ENCODE results near the gene DAGLA.

DAGLA gene

DNA sequence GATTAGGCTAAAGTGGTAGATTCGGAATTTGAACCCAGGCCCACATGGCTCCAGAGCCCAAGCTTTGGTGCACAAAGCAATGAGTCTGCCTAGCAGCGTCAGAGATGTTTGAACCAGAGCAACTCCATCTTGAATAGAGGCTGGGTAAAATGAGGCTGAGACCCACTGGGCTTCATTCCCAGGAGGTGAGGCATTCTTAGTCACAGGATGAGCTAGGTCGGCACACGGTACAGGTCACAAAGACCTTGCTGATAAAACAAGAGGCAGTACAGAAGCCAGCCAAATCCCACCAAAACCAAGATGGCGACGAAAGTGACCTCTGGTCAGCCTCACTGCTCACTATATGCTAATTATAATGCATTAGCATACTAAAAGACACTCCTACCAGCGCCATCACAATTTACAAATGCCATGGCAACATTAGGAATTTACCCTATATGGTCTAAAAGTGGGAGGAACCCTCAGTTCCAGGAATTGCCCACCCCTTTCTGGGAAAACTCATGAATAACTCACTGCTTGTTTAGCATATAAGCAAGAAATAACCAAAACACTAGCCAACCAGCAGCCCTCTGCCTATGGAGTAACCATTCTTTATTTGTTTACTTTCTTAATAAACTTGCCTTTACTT, 40.3 kb upstream of the DAGLA start:
- H3K9me2 ChIP-seq (replicated peaks; ENCODE audit: insufficient read depth, low read length) = no peaks in the 10 kb centered on the region
- no peaks in the 10 kb centered on the region for H4K20me1 ChIP-seq (ENCODE audit: insufficient read depth, low read length)
- DNase-seq = no peak

DNA sequence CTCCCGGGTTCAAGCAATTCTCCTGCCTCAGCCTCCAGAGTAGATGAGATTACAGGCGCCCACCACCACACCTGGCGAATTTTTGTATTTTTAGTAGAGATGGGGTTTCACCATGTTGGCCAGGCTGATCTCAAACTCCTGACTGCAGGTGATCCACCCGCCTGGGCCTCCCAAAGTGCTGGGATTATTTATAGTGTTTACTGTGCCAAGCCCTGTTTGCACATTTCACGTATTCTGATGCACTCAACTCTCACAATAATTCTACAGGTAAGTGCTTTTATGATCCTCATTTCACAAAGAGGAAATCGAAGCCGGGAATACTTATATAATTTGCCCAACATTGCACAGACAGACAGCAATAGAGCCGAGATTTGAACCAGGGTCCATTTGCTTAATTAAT, 38.0 kb upstream of the DAGLA start:
- no peak overlapping the region for H2AFZ ChIP-seq (ENCODE audit: low read length)
- DNase-seq = no peak
- H3K4me2 ChIP-seq (ENCODE audit: low read depth, low read length) = no peak overlapping the region
- H3K9me3 ChIP-seq (replicated peaks; ENCODE audit: insufficient read depth, low read length) = no peaks in the 10 kb centered on the region
- H3K36me3 ChIP-seq (replicated peaks; ENCODE audit: insufficient read depth, low read length) = no peaks in the 10 kb centered on the region
- no peak overlapping the region for H3K4me3 ChIP-seq (ENCODE audit: low read length)
- no peaks in the 10 kb centered on the region for H3K79me2 ChIP-seq (ENCODE audit: low read length)
- TF ChIP-seq EZH2 (optimal IDR thresholded peaks at IDR 0.05; ENCODE audit: low read depth, low read length) (no peak), CTCF (IDR thresholded peaks at IDR 0.05; ENCODE audit: low read length) (no peak), EZH2phosphoT487 (IDR thresholded peaks at IDR 0.05; ENCODE audit: low read length) (no peak)
- no peaks in the 10 kb centered on the region for H3F3A ChIP-seq (ENCODE audit: insufficient read depth, low read length)
- no peak overlapping the region for H3K9ac ChIP-seq (ENCODE audit: low read length)
- no peaks in the 10 kb centered on the region for H3K4me1 ChIP-seq (ENCODE audit: low read length)
- H3K9me2 ChIP-seq (replicated peaks; ENCODE audit: insufficient read depth, low read length) = no peaks in the 10 kb centered on the region
- H4K20me1 ChIP-seq (ENCODE audit: insufficient read depth, low read length) = no peaks in the 10 kb centered on the region
- H3K27ac ChIP-seq (ENCODE audit: low read length) = no peak overlapping the region
- peaks cover 78% of the 10 kb centered on the region for H3K27me3 ChIP-seq (replicated peaks; ENCODE audit: insufficient read depth, low read length)

More for the DNA sequence above, 40.3 kb upstream of the DAGLA start:
- H3K4me3 ChIP-seq (ENCODE audit: low read length) = no peak overlapping the region
- H3K27me3 ChIP-seq (replicated peaks; ENCODE audit: insufficient read depth, low read length) = peaks cover 77% of the 10 kb centered on the region
- no peaks in the 10 kb centered on the region for H3K9me3 ChIP-seq (replicated peaks; ENCODE audit: insufficient read depth, low read length)
- H2AFZ ChIP-seq (ENCODE audit: low read length) = no peak overlapping the region
- H3K27ac ChIP-seq (ENCODE audit: low read length) = no peak overlapping the region
- H3K36me3 ChIP-seq (replicated peaks; ENCODE audit: insufficient read depth, low read length) = no peaks in the 10 kb centered on the region
- no peaks in the 10 kb centered on the region for H3K79me2 ChIP-seq (ENCODE audit: low read length)
- H3K4me1 ChIP-seq (ENCODE audit: low read length) = no peaks in the 10 kb centered on the region
- no peak overlapping the region for H3K4me2 ChIP-seq (ENCODE audit: low read depth, low read length)
- H3K9ac ChIP-seq (ENCODE audit: low read length) = no peak overlapping the region
- no peaks in the 10 kb centered on the region for H3F3A ChIP-seq (ENCODE audit: insufficient read depth, low read length)
- TF ChIP-seq EZH2phosphoT487 (IDR thresholded peaks at IDR 0.05; ENCODE audit: low read length) = no peak
- TF ChIP-seq EZH2 (optimal IDR thresholded peaks at IDR 0.05; ENCODE audit: low read depth, low read length) = no peak

- no peaks in the 10 kb centered on the region for H3K36me3 ChIP-seq (replicated peaks; ENCODE audit: insufficient read depth, low read length)
- H3F3A ChIP-seq (ENCODE audit: insufficient read depth, low read length) = no peaks in the 10 kb centered on the region
- H3K79me2 ChIP-seq (ENCODE audit: low read length) = no peaks in the 10 kb centered on the region
- H3K9ac ChIP-seq (ENCODE audit: low read length) = no peak overlapping the region
- no peaks in the 10 kb centered on the region for H3K4me1 ChIP-seq (ENCODE audit: low read length)
- H3K4me2 ChIP-seq (ENCODE audit: low read depth, low read length) = no peak overlapping the region
- H3K9me3 ChIP-seq (replicated peaks; ENCODE audit: insufficient read depth, low read length) = no peaks in the 10 kb centered on the region
- TF ChIP-seq CTCF (IDR thresholded peaks at IDR 0.05; ENCODE audit: low read length) = no peak
- no peak for TF ChIP-seq EZH2 (optimal IDR thresholded peaks at IDR 0.05; ENCODE audit: low read depth, low read length)
- no peak for TF ChIP-seq EZH2phosphoT487 (IDR thresholded peaks at IDR 0.05; ENCODE audit: low read length)
- no peak for DNase-seq
- H2AFZ ChIP-seq (ENCODE audit: low read length) = no peak overlapping the region
- H4K20me1 ChIP-seq (ENCODE audit: insufficient read depth, low read length) = no peaks in the 10 kb centered on the region
- H3K27me3 ChIP-seq (replicated peaks; ENCODE audit: insufficient read depth, low read length) = peaks cover 86% of the 10 kb centered on the region
- H3K27ac ChIP-seq (ENCODE audit: low read length) = no peak overlapping the region
- no peaks in the 10 kb centered on the region for H3K9me2 ChIP-seq (replicated peaks; ENCODE audit: insufficient read depth, low read length)
- no peak overlapping the region for H3K4me3 ChIP-seq (ENCODE audit: low read length)
These were observed 34.9 kb upstream of the DAGLA start for GRCh38 chr11:61645179-61645868.

GRCh38 chr11:61647529-61647928, 32.7 kb upstream of the DAGLA start:
- Histone ChIP-seq H3K9me3 (replicated peaks; ENCODE audit: insufficient read depth, low read length) (no peaks in the 10 kb centered on the region), H3K36me3 (replicated peaks; ENCODE audit: insufficient read depth, low read length) (no peaks in the 10 kb centered on the region), H3K4me2 (ENCODE audit: low read depth, low read length) (no peak overlapping the region), H3K9ac (ENCODE audit: low read length) (no peak overlapping the region), H3K4me1 (ENCODE audit: low read length) (no peaks in the 10 kb centered on the region), H3F3A (ENCODE audit: insufficient read depth, low read length) (no peaks in the 10 kb centered on the region), H3K4me3 (ENCODE audit: low read length) (no peak overlapping the region), H4K20me1 (ENCODE audit: insufficient read depth, low read length) (no peaks in the 10 kb centered on the region), H3K9me2 (replicated peaks; ENCODE audit: insufficient read depth, low read length) (no peaks in the 10 kb centered on the region), H3K27me3 (replicated peaks; ENCODE audit: insufficient read depth, low read length) (peaks cover 84% of the 10 kb centered on the region), H2AFZ (ENCODE audit: low read length) (no peak overlapping the region), H3K79me2 (ENCODE audit: low read length) (no peaks in the 10 kb centered on the region), H3K27ac (ENCODE audit: low read length) (no peak overlapping the region)
- no peak for DNase-seq
- TF ChIP-seq EZH2 (optimal IDR thresholded peaks at IDR 0.05; ENCODE audit: low read depth, low read length) (no peak), EZH2phosphoT487 (IDR thresholded peaks at IDR 0.05; ENCODE audit: low read length) (no peak), CTCF (IDR thresholded peaks at IDR 0.05; ENCODE audit: low read length) (no peak)

Data from MM.1S (cell line).